Measurements from ENCODE around the gene BBLN.

Gene BBLN

DNA sequence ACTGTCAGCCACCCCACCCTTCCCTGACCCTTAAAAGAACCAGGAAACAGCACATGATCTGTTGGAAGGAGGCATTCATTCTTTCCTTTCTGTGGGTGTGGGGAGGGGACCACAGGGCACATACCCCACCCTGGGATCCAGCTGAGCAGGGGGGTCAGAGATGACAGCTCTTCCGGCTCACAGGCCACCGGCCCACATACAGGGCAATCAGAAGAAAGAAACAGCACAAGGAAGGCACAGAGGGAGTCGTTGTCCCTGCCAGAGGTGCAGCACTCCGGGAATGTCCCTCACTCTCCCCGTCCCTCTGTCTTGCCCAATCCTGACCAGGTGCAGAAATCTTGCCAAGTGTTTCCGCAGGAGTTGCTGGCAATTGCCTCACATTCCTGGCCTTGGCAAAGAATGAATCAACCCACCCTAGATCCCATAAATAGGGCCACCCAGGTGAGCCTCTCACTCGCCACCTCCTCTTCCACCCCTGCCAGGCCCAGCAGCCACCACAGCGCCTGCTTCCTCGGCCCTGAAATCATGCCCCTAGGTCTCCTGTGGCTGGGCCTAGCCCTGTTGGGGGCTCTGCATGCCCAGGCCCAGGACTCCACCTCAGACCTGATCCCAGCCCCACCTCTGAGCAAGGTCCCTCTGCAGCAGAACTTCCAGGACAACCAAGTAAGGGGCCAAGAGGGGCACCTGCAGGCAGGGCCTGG lies 10.9 kb upstream of the BBLN start, which contains the start of gene LCN2:
TSS of gene LCN2 (plus strand) at position 453 of the 701 bp plus-strand sequence. CDS start at position 526, 73 bp downstream.
- no peak within 1 kb of the TSS for H3K4me3 ChIP-seq (ENCODE audit: low read depth, low read length)
- DNase-seq (ENCODE audit: low read depth) = no peak
- TF ChIP-seq, protein P1, sequence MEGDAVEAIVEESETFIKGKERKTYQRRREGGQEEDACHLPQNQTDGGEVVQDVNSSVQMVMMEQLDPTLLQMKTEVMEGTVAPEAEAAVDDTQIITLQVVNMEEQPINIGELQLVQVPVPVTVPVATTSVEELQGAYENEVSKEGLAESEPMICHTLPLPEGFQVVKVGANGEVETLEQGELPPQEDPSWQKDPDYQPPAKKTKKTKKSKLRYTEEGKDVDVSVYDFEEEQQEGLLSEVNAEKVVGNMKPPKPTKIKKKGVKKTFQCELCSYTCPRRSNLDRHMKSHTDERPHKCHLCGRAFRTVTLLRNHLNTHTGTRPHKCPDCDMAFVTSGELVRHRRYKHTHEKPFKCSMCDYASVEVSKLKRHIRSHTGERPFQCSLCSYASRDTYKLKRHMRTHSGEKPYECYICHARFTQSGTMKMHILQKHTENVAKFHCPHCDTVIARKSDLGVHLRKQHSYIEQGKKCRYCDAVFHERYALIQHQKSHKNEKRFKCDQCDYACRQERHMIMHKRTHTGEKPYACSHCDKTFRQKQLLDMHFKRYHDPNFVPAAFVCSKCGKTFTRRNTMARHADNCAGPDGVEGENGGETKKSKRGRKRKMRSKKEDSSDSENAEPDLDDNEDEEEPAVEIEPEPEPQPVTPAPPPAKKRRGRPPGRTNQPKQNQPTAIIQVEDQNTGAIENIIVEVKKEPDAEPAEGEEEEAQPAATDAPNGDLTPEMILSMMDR (IDR thresholded peaks at IDR 0.05; ENCODE audit: control insufficient read depth, extremely low read depth, insufficient read depth) = no peak

DNA sequence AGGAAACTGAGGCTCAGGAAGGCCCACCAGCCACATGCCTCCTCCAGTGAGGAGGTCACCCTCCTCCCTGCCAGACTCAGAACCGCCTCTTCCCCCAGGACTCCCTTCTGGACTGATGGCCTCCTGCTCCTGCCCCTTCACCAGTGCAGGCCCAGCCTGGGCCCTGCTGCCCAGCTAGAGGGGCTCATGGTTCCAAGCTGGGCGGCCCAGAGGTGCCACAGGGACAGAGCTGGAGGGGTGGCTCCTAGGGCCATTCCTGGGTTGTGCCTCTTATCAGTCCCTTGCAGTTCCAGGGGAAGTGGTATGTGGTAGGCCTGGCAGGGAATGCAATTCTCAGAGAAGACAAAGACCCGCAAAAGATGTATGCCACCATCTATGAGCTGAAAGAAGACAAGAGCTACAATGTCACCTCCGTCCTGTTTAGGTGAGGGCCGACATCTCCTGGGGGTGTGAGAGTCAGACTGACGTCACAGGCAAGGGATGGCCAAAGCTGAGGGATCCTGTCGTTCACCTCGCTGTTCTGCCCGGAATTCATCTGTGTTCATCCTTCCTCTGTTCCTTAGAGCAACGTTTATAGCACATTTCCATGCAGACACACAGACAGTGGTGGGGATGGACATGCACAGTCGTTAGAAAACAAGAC lies 10.0 kb upstream of the BBLN start:
- TF ChIP-seq, protein P1 (IDR thresholded peaks at IDR 0.05; ENCODE audit: control insufficient read depth, extremely low read depth, insufficient read depth) = no peak
- no peak overlapping the region for H3K4me3 ChIP-seq (ENCODE audit: low read depth, low read length)
- DNase-seq (ENCODE audit: low read depth) = no peak

DNA sequence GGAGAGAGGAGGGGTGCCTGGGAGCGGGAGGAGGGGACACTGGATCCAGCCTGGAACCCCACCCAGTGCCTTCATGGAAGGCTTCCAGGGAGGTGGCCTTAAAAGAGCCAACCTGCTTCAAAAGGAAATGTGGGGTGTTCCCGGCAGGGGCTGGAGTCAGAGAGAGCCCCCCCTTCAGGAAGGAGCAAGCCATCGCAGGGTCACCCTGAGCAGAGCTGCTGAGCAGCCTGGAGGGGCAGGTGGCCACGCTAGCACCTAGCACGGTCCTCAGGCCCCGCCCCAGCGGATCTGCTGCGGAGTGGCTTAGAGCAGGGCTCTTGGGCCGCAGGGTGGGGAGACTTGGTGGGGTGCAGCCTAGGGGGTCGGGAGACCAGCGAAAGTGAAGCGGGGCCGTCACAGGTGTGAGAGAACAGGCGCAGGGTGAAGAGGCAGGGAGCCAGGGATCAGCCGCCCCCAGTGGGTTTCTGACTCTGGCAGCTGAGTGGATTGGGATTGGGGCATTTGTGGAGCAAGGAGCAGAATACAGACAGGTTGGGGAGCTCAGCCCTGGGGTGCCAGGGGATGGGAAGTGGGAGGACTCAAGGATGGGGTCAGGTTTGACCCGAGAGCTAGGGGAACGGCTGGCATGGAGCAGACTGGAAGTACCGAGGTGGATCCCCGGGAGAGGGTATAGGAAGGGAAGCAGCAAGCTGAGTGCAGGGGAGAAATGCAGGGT lies 9.3 kb upstream of the BBLN start:
- H3K4me3 ChIP-seq (ENCODE audit: low read depth, low read length) = no peak overlapping the region
- no peak for DNase-seq (ENCODE audit: low read depth)
- TF ChIP-seq, protein P1 (IDR thresholded peaks at IDR 0.05; ENCODE audit: control insufficient read depth, extremely low read depth, insufficient read depth) = no peak

GRCh38 chr9:128151309-128152132 lies 8.5 kb upstream of the BBLN start:
- DNase-seq (ENCODE audit: low read depth) = no peak
- TF ChIP-seq, protein P1 (IDR thresholded peaks at IDR 0.05; ENCODE audit: control insufficient read depth, extremely low read depth, insufficient read depth) = no peak
- H3K4me3 ChIP-seq (ENCODE audit: low read depth, low read length) = no peak overlapping the region

GRCh38 chr9:128152133-128153059 lies 7.7 kb upstream of the BBLN start:
- H3K4me3 ChIP-seq (ENCODE audit: low read depth, low read length) = no peak overlapping the region
- DNase-seq (ENCODE audit: low read depth) = no peak
- TF ChIP-seq, protein P1 (IDR thresholded peaks at IDR 0.05; ENCODE audit: control insufficient read depth, extremely low read depth, insufficient read depth) = no peak
